Uterus (tissue), 2 donors: ENCODE data around the gene FNIP2.

Source experiments
- POLR2A ChIP-seq, 2 donors: fragments of 450-650 bp; IDR thresholded peaks; one replicate each; pipeline ENCODE4 v1.6.1; 2016; ENCODE audit warnings: antibody characterized with exemption in 2 of 2, mild to moderate bottlenecking in 1 of 2, moderate library complexity in 1 of 2
- TF ChIP-seq, protein P1 (sequence below), 4 experiments: fragments of 200-600 bp in 2 of 4; fragments of 450-650 bp in 2 of 4; sonication (generic) in 2 of 4; IDR thresholded peaks; one replicate each; pipeline ENCODE4 v1.5.1; 2016 to 2019; ENCODE audit warnings: antibody characterized with exemption in 4 of 4, mild to moderate bottlenecking in 2 of 4, moderate library complexity in 1 of 4

DNA sequence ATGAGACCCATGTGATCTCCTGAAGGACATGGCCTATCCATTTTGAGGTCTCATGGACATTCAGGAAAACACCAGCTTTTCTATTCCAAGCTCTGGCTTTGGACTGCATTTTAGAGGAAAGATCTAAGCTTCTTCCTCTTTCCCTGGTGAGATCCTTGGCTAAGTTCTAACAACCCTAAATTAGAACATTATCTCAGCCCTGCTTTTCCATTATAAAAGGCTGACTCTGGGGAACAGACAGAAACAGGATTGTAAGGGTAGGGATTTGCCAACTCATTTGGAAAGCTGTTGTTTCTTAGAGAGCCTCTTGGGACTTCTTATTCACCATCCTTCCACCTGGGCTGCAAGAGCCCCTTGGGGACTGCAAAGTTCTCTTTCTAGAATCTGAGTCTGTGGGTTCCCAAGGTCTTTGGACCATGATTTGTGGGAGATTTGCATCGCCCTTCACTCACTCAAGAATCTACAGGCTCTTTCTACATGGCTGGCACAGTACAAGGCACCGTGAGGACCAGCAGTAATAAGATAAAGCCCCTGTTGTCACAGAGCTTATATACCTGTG is 146.9 kb downstream of the FNIP2 start:
- TF ChIP-seq, protein P1, sequence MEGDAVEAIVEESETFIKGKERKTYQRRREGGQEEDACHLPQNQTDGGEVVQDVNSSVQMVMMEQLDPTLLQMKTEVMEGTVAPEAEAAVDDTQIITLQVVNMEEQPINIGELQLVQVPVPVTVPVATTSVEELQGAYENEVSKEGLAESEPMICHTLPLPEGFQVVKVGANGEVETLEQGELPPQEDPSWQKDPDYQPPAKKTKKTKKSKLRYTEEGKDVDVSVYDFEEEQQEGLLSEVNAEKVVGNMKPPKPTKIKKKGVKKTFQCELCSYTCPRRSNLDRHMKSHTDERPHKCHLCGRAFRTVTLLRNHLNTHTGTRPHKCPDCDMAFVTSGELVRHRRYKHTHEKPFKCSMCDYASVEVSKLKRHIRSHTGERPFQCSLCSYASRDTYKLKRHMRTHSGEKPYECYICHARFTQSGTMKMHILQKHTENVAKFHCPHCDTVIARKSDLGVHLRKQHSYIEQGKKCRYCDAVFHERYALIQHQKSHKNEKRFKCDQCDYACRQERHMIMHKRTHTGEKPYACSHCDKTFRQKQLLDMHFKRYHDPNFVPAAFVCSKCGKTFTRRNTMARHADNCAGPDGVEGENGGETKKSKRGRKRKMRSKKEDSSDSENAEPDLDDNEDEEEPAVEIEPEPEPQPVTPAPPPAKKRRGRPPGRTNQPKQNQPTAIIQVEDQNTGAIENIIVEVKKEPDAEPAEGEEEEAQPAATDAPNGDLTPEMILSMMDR (IDR thresholded peaks at IDR 0.05) = no peak
- TF ChIP-seq POLR2A (IDR thresholded peaks at IDR 0.05) = no peak
